IPS-18a (cell line): ENCODE measurements around the gene NME4.
"Not testable (repeated sequence)": the region's sequence is repeated elsewhere in the genome, so short reads cannot be mapped to it uniquely, and the experiment has no call there.

Experiments
- H3K27ac ChIP-seq: one replicate; pipeline ENCODE4 v1.5.1; 2013; ENCODE audit warnings: low read length
- H3K27me3 ChIP-seq: one replicate; pipeline ENCODE4 v1.6.1; 2013; ENCODE audit warnings: mild to moderate bottlenecking, low read length; ENCODE audit not compliant: control insufficient read depth, insufficient read depth
- H3K36me3 ChIP-seq: one replicate; pipeline ENCODE4 v1.6.1; 2013; ENCODE audit warnings: low read depth, low read length; ENCODE audit not compliant: control insufficient read depth
- H3K4me1 ChIP-seq: one replicate; pipeline ENCODE4 v1.6.1; 2013; ENCODE audit warnings: low read depth, low read length; ENCODE audit not compliant: control insufficient read depth
- H3K4me3 ChIP-seq: one replicate; pipeline ENCODE4 v1.5.1; 2013; ENCODE audit warnings: low read length
- H3K9ac ChIP-seq: one replicate; pipeline ENCODE4 v1.6.1; 2013; ENCODE audit warnings: mild to moderate bottlenecking, low read length, moderate library complexity
- H3K9me3 ChIP-seq: one replicate; pipeline ENCODE4 v1.6.1; 2013; ENCODE audit warnings: low read depth, low read length; ENCODE audit not compliant: control insufficient read depth

Gene NME4

DNA sequence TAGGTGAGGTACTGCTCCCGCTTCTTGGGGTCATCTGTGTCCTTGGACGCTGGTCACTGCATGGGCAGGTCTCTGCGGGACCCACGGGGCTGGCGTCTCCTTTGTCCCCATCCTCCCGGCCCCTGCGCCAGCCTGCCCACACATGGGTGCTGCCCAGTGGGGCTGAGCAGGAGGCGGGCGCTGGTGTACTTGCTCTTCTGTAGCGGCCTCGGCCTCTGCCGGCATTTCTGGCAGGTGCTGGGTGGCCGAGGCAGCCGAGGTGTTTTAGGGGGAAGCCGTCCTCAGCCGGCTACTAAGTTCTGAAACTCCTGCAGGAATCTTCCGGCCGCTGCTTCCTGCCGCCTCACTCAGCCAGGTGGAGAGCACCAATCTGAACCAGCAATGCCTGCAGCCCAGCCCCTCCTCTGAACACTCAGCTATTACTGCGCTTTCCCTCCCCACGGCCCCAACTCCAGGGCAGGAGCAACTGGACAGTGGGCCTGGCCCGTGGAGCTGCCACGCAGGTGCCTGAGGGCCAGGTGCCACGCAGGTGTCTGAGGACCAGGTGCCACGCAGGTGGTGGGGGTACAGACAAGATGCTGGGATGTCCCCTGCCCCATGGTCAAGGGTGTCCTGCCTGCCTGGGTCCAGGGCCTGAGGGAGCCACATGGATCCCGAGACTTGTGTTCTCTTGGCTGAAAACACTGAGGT lies 14.7 kb downstream of the NME4 start:
- Histone ChIP-seq H3K27ac (no peak overlapping the region), H3K9me3 (no peaks in the 10 kb centered on the region), H3K9ac (no peak overlapping the region), H3K4me1 (no peaks in the 10 kb centered on the region), H3K27me3 (no peaks in the 10 kb centered on the region), H3K4me3 (no peak overlapping the region), H3K36me3 (peaks cover 3% of the 10 kb centered on the region)

DNA sequence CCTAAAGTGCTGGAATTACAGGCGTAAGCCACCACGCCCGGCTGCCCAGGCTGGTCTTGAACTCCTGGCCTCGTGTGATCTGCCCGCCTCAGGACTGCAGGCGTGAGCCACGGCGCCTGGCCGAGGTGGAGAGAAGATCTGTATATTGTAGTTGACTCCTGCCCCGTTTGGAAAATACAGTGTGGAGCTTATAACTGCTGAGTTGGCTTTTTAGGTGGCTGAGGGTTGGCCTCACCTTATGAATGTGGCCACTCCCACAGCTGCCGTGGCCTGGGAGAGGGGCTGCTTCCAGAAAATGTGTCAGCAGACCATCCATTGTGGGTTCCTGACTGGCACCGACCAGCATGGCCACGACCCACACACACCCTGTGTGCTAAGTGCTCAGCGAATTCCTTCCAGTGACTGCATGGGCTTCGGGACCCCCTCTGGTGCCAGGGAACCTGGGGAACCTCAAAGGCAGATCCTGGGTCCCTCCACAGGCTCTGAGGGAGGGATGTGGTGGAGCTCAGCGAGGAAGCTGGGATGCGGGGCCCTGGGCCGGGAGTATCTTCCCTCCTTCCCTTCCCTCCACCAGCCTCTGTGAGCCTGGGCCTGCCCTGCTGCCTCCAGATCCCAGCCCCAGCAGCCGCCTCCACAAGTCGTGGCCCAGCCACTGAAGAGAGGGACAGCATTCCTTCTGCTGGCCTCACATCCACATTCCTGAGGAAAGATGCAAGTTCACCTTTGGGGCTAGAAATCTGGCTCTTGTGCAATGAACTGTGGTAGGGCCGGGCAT lies 17.6 kb downstream of the NME4 start:
- H3K36me3 ChIP-seq = peaks cover 3% of the 10 kb centered on the region
- no peaks in the 10 kb centered on the region for H3K9me3 ChIP-seq
- H3K4me3 ChIP-seq = no peak overlapping the region
- no peaks in the 10 kb centered on the region for H3K4me1 ChIP-seq
- H3K27ac ChIP-seq = no peak overlapping the region
- H3K9ac ChIP-seq = no peak overlapping the region
- no peaks in the 10 kb centered on the region for H3K27me3 ChIP-seq

DNA sequence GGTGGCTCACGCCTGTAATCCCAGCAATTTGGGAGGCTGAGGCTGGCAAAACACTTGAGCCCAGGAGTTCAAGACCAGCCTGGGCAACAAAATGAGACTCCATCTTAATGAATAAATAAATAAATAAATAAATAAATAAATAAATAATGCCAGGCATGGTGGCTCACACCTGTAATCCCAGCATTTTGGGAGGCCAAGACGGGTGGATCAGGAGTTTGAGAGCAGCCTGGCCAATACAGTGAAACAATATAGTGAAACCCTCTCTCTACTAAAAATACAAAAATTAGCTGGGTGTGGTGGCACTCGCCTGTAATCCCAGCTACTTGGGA lies 18.1 kb downstream of the NME4 start:
- H3K36me3 ChIP-seq, H3K4me1 ChIP-seq, H3K4me3 ChIP-seq, H3K27ac ChIP-seq, H3K9me3 ChIP-seq, H3K9ac ChIP-seq, H3K27me3 ChIP-seq: not testable (repeated sequence)

DNA sequence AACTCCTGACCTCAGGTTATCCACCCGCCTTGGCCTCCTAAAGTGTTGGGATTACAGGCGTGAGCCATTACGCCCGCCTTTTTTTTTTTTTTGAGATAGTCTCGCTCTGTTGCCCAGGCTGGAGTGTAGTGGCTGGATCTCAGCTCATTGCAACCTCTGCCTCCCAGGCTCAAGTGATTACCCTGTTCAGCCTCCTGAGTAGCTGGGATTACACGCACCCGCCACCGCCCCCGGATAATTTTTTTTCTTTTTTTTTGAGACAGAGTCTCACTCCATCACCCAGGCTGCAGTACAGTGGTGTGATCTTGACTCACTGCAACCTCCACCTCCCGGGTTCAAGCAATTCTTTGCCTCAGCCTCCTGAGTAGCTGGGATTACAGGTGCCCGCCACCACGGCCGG lies 25.2 kb downstream of the NME4 start:
- not testable (repeated sequence) for H3K27ac ChIP-seq, H3K4me3 ChIP-seq, H3K36me3 ChIP-seq, H3K9me3 ChIP-seq, H3K9ac ChIP-seq, H3K4me1 ChIP-seq
- peaks cover 39% of the 10 kb centered on the region for H3K27me3 ChIP-seq

DNA sequence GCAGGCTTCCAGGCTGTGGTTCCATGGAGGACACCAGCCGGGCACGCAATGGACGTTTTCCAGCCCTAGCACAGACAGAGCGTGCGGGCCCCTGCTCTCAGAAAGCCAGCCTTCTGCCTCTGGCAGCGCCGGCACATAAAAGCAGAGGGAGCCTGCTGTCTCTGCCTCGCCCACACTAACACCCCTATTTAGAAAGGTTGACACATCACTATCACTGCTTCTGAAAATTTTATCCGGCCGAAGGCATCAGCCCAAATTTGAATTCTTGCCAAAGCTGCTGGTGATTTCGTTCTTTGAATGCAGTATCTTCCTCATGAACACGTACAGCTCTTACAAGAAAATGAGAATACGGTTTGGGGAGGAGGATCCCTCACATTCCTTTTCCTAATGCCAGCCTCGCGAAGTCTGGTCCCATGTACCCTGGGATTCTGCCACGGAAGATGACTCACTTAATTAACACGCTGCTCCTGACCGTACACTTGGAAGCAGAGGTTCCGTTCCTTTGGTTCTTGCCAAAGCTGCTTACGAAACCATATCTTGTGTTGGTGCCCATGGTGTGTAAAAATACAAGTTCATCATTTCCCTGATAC lies 27.1 kb downstream of the NME4 start:
- peak overlapping the region; percentile 53 for H3K4me3 ChIP-seq
- H3K27ac ChIP-seq = no peak overlapping the region

DNA sequence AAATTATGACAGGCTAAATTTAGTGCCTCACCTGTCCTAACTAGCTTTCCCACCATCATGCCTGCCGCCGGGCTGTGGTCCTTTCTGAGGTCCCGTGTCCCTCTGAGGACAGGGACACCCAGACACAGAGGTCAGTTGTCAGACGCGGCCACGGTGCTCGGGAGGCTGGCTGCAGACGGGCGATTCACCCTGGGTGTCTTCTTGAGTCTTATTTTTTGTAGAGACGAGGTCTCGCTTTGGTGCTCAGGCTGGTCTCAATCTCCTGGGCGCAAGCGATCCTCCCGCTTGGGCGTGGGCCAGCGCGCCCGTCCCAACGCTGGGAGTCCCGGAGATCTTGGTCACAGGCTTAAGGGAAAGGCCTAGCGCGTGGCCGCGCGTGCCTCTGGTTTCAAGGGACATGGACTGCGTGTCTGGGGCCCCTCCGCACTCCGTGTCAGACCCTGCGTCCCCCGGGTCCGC lies 27.7 kb downstream of the NME4 start:
- H3K4me3 ChIP-seq = peak overlapping the region; percentile 53
- H3K9ac ChIP-seq = no peak overlapping the region
- H3K9me3 ChIP-seq = no peaks in the 10 kb centered on the region
- H3K27me3 ChIP-seq = peaks cover 43% of the 10 kb centered on the region
- H3K36me3 ChIP-seq = no peaks in the 10 kb centered on the region
- H3K4me1 ChIP-seq = peaks cover 7% of the 10 kb centered on the region
- no peak overlapping the region for H3K27ac ChIP-seq

More for the DNA sequence above, 27.1 kb downstream of the NME4 start:
- peaks cover 43% of the 10 kb centered on the region for H3K27me3 ChIP-seq
- H3K4me1 ChIP-seq = peaks cover 7% of the 10 kb centered on the region
- no peak overlapping the region for H3K9ac ChIP-seq
- H3K36me3 ChIP-seq = no peaks in the 10 kb centered on the region
- no peaks in the 10 kb centered on the region for H3K9me3 ChIP-seq

DNA sequence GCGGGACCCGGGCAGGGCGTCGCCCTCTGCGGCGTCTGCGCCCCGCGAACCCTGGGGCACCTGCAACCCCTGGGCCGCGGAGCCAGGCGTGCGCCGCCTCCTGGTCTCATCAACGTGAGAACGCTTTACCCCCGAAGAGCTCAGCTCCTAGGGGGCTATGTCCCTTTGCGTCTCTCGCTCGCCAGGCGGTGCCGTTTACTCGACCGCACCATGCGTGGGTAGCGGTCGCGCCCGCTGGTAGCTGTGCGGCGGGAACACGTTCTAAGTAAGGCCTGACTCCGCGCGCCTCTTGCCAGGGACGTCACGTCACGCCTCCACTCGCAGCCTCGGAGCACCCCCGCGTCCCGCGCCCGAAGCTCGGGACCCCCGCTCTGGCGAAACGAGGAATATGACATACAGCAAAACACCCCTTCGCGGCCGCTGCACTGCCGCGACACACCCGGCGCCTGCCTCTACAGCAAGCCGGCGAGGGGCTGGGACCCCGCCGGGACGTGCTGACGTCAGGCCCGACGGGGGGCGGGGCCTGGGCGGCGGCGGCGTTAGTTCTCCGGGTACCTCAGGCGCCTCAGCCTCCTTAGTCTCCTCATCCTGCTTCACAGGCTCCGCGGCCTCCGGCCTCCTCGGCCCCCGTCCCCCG lies 28.2 kb downstream of the NME4 start, which contains the start of gene RAB11FIP3:
TSS of gene RAB11FIP3 (plus strand) at position 568 of the 637 bp plus-strand sequence. CDS start 358 bp downstream, outside the sequence.
- Histone ChIP-seq H3K4me1 (peaks cover 7% of the 10 kb centered on the region), H3K9me3 (no peaks in the 10 kb centered on the region), H3K4me3 (peak within 1 kb of the TSS; percentile 71), H3K27me3 (peaks cover 43% of the 10 kb centered on the region), H3K9ac (peak within 1 kb of the TSS; percentile 51), H3K27ac (no peak within 1 kb of the TSS), H3K36me3 (no peaks in the 10 kb centered on the region)

DNA sequence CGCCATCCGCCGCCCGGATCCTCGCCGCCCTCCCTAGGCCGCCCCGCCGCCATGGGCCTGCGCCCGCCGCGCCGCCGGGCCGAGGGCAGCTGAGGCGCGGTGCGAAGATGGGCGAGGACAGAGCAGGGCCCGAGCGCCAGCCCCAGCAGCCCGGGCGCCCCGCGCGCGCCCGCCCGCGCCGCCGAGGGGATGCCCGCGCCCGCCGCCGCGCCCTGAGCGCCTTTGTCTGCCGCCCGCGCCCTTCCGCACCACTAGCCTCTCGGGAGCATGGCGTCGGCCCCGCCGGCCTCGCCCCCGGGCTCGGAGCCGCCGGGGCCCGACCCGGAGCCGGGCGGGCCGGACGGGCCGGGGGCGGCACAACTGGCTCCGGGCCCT lies 28.7 kb downstream of the NME4 start:
- Histone ChIP-seq H3K4me3 (no peak overlapping the region), H3K9me3 (no peaks in the 10 kb centered on the region), H3K27me3 (peaks cover 43% of the 10 kb centered on the region), H3K36me3 (no peaks in the 10 kb centered on the region), H3K9ac (no peak overlapping the region), H3K4me1 (peaks cover 7% of the 10 kb centered on the region), H3K27ac (no peak overlapping the region)

DNA sequence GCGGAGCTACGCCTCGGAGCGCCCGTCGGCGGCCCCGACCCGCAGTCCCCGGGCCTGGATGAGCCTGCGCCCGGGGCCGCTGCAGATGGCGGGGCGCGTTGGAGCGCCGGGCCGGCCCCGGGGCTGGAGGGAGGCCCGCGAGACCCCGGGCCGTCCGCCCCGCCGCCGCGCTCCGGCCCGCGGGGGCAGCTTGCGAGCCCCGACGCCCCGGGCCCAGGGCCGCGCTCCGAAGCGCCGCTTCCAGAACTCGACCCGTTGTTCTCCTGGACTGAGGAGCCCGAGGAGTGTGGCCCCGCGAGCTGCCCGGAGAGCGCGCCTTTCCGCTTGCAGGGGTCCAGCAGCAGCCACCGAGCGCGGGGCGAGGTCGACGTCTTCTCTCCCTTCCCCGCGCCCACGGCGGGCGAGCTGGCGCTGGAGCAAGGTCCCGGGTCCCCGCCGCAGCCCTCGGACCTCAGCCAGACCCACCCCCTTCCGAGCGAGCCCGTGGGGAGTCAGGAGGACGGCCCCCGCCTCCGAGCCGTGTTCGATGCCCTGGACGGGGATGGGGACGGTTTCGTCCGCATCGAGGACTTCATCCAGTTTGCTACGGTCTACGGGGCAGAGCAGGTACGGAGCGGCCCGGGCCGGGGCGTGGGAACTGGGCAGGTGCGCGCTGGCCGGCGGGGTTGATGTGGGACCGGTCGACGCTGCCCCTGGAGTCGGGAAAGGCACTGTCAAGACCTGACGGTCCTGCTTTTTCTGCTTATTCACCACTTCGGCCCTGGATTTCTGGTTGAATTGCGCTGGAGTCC lies 29.3 kb downstream of the NME4 start:
- no peaks in the 10 kb centered on the region for H3K9me3 ChIP-seq
- no peak overlapping the region for H3K27ac ChIP-seq
- no peaks in the 10 kb centered on the region for H3K36me3 ChIP-seq
- peak overlapping the region; percentile 51 for H3K9ac ChIP-seq
- peaks cover 7% of the 10 kb centered on the region for H3K4me1 ChIP-seq
- H3K4me3 ChIP-seq = peak overlapping the region; percentile 71
- peaks cover 43% of the 10 kb centered on the region for H3K27me3 ChIP-seq

DNA sequence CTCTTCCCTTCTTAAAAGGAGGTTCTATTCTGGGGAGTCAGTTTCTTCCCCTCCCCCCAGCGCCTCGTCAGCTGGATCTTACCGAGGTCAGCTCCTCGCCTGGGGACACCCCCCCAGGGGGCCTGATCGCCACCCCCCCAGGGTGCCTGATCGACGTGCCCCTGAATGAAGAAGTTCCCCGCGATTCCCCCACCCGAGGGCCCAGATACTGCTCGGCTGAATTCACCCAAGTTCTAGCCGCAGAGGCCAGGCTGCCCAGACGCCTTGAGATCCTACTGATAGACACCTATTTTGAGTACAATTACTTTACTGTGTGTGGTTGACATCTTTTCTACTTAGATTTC lies 29.9 kb downstream of the NME4 start:
- H3K27me3 ChIP-seq = peaks cover 43% of the 10 kb centered on the region
- H3K9me3 ChIP-seq = no peaks in the 10 kb centered on the region
- peaks cover 7% of the 10 kb centered on the region for H3K4me1 ChIP-seq
- H3K4me3 ChIP-seq = peak overlapping the region; percentile 71
- peak overlapping the region; percentile 51 for H3K9ac ChIP-seq
- no peak overlapping the region for H3K27ac ChIP-seq
- H3K36me3 ChIP-seq = no peaks in the 10 kb centered on the region

DNA sequence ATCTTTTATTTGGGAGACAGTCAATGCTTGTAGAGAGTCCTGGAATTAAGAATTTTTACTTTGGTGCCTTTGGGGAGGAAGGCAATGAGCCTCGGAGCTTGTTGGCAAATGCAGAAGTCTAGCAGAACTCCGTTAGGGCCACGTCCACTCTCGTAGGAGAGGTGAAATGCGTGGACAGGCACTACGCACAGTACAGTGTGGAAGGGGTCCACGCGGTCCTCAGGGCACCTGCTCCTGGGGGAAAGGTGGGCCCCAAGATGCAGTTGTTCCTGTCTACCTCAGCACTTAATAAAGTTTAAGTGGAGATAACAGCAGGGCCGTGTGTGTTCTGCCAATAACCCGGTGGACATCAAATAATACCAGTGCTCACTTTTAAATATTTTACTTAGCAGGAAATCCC lies 30.3 kb downstream of the NME4 start:
- peaks cover 7% of the 10 kb centered on the region for H3K4me1 ChIP-seq
- peaks cover 43% of the 10 kb centered on the region for H3K27me3 ChIP-seq
- no peaks in the 10 kb centered on the region for H3K9me3 ChIP-seq
- H3K9ac ChIP-seq = no peak overlapping the region
- no peak overlapping the region for H3K27ac ChIP-seq
- H3K4me3 ChIP-seq = peak overlapping the region; percentile 71
- H3K36me3 ChIP-seq = no peaks in the 10 kb centered on the region
